ENCODE results near the gene TAMM41.
"Not testable (repeated sequence)": the region's sequence is repeated elsewhere in the genome, so short reads cannot be mapped to it uniquely, and the experiment has no call there.

TAMM41 gene

GRCh38 chr3:11810276-11810675 lies 36.4 kb downstream of the TAMM41 start:
- no peak for DNase-seq

GRCh38 chr3:11808231-11808630 lies 38.5 kb downstream of the TAMM41 start:
- no peak for DNase-seq

GRCh38 chr3:11807686-11808085 lies 39.0 kb downstream of the TAMM41 start:
- no peak for DNase-seq

- DNase-seq: no peak
Measured at GRCh38 chr3:11805716-11806115, 41.0 kb downstream of the TAMM41 start.

- DNase-seq: peak in 1 of 2 donors; percentile 38
Measured at GRCh38 chr3:11803977-11804892, 42.5 kb downstream of the TAMM41 start.

- DNase-seq: no peak
Measured at GRCh38 chr3:11799791-11800190, 46.9 kb downstream of the TAMM41 start.

GRCh38 chr3:11794927-11795326 lies 51.8 kb downstream of the TAMM41 start:
- DNase-seq: no peak

GRCh38 chr3:11791339-11792200 lies 55.1 kb downstream of the TAMM41 start:
- DNase-seq: no peak

- DNase-seq: no peak
Measured at GRCh38 chr3:11789412-11789811, 57.3 kb downstream of the TAMM41 start.

GRCh38 chr3:11784971-11785377 lies 61.7 kb downstream of the TAMM41 start:
- DNase-seq: no peak

GRCh38 chr3:11780341-11780740 lies 66.3 kb downstream of the TAMM41 start:
- no peak for DNase-seq

- DNase-seq: no peak
Measured at GRCh38 chr3:11779626-11780025, 67.1 kb downstream of the TAMM41 start.

GRCh38 chr3:11778248-11778647 lies 68.4 kb downstream of the TAMM41 start:
- no peak for DNase-seq

- DNase-seq: no peak
Measured at GRCh38 chr3:11776346-11776745, 70.3 kb downstream of the TAMM41 start.

GRCh38 chr3:11775493-11775892 lies 71.2 kb downstream of the TAMM41 start:
- no peak for DNase-seq

GRCh38 chr3:11774296-11774877 lies 72.3 kb downstream of the TAMM41 start:
- DNase-seq: no peak

GRCh38 chr3:11771931-11772330 lies 74.8 kb downstream of the TAMM41 start:
- DNase-seq: not testable (repeated sequence)

GRCh38 chr3:11770477-11771391 lies 76.0 kb downstream of the TAMM41 start:
- DNase-seq: peak in 1 of 2 donors; percentile 43

GRCh38 chr3:11769704-11770476 lies 76.8 kb downstream of the TAMM41 start:
- DNase-seq: no peak

- no peak for DNase-seq
Measured at GRCh38 chr3:11768604-11769003, 78.1 kb downstream of the TAMM41 start.

- no peak for DNase-seq
Measured at GRCh38 chr3:11764931-11765363, 81.7 kb downstream of the TAMM41 start.
